Glomerular visceral epithelial cell (primary cell): Measurements from ENCODE around the gene BLTP2.
A peak's percentile ranks its signal among the peaks of the same experiment; 100 is the strongest.
"Not testable (repeated sequence)": the region's sequence is repeated elsewhere in the genome, so short reads cannot be mapped to it uniquely, and the experiment has no call there.

Experiments
- DNase-seq: peaks from one replicate; pipeline ENCODE4 v3.0.0-alpha.2; 2016; ENCODE audit errors: extremely low spot score

BLTP2 gene

GRCh38 chr17:28646039-28646754 is 1.2 kb upstream of the BLTP2 start:
- DNase-seq: no peak

- DNase-seq: no peak
Measured at GRCh38 chr17:28645576-28645939, 600 bp upstream of the BLTP2 start.

- peak; percentile 59 for DNase-seq
Measured at GRCh38 chr17:28643983-28644786, 773 bp downstream of the BLTP2 start.

GRCh38 chr17:28641579-28641978 is 3.4 kb downstream of the BLTP2 start:
- no peak for DNase-seq

GRCh38 chr17:28635506-28635905 is 9.5 kb downstream of the BLTP2 start:
- no peak for DNase-seq

GRCh38 chr17:28634206-28634865 is 10.6 kb downstream of the BLTP2 start:
- DNase-seq: no peak

- DNase-seq: no peak
Measured at GRCh38 chr17:28626818-28627217, 18.1 kb downstream of the BLTP2 start.

- DNase-seq: no peak
Measured at GRCh38 chr17:28624148-28624547, 20.8 kb downstream of the BLTP2 start.

- DNase-seq: no peak
Measured at GRCh38 chr17:28623696-28624095, 21.3 kb downstream of the BLTP2 start.

- no peak for DNase-seq
Measured at GRCh38 chr17:28622186-28622585, 22.8 kb downstream of the BLTP2 start.

- no peak for DNase-seq
Measured at GRCh38 chr17:28620010-28620409, 24.9 kb downstream of the BLTP2 start.

GRCh38 chr17:28618464-28618863 is 26.5 kb downstream of the BLTP2 start:
- DNase-seq: no peak

GRCh38 chr17:28616281-28616680 is 28.7 kb downstream of the BLTP2 start:
- DNase-seq: no peak

- DNase-seq: no peak
Measured at GRCh38 chr17:28615260-28615940, 29.6 kb downstream of the BLTP2 start.

- no peak for DNase-seq
Measured at GRCh38 chr17:28613931-28614381, 31.0 kb downstream of the BLTP2 start, which contains the start of gene RSKR. TSS of gene RSKR (minus strand) at chr17:28614185. CDS start at chr17:28614161, 24 bp downstream.

- DNase-seq: peak; percentile 31
Measured at GRCh38 chr17:28612936-28613872, 31.8 kb downstream of the BLTP2 start.

- no peak for DNase-seq
Measured at GRCh38 chr17:28612531-28612930, 32.4 kb downstream of the BLTP2 start.

GRCh38 chr17:28610376-28610775 is 34.6 kb downstream of the BLTP2 start:
- no peak for DNase-seq

GRCh38 chr17:28604031-28604430 is 40.9 kb downstream of the BLTP2 start:
- not testable (repeated sequence) for DNase-seq

GRCh38 chr17:28599311-28600184 is 45.4 kb downstream of the BLTP2 start:
- DNase-seq: peak; percentile 62
